Spleen (tissue), 11 donors: ENCODE results near the gene NUDT5. TPM values are rescaled to one million over a fixed set of nuclear protein-coding genes. Genes with fewer than 3 reads are reported as not detected.

Experiments
- DNase-seq: peaks from one replicate; pipeline ENCODE4 v3.0.0-alpha.2; 2020
- H3K27ac ChIP-seq, 8 donors: fragments of 200-600 bp; sonication (generic) in 7 of 8; 1 replicate in 4 of 8; 2 replicates in 4 of 8; pipeline versions ENCODE4 v1.5.0 to v1.8.0; 2016 to 2021; ENCODE audit warnings: inconsistent platforms in 4 of 8, mild to moderate bottlenecking in 4 of 8, moderate library complexity in 1 of 8
- H3K27me3 ChIP-seq, 7 donors: fragments of 200-600 bp; sonication (generic) in 6 of 7; replicated peaks in 1 of 7; 1 replicate in 4 of 7; 2 replicates in 3 of 7; pipeline versions ENCODE4 v1.5.0 to v1.8.0; 2016 to 2021; ENCODE audit warnings: inconsistent platforms in 3 of 7, mild to moderate bottlenecking in 1 of 7
- H3K36me3 ChIP-seq, 6 donors: fragments of 200-600 bp; sonication (generic) in 5 of 6; 1 replicate in 4 of 6; 2 replicates in 2 of 6; pipeline versions ENCODE4 v1.5.0 to v1.8.0; 2016 to 2021; ENCODE audit warnings: inconsistent platforms in 2 of 6
- H3K4me1 ChIP-seq, 6 donors: fragments of 200-600 bp; sonication (generic) in 5 of 6; 1 replicate in 3 of 6; 2 replicates in 3 of 6; pipeline versions ENCODE4 v1.5.0 to v1.8.0; 2016 to 2021; ENCODE audit warnings: inconsistent platforms in 3 of 6
- H3K4me3 ChIP-seq, 8 donors: fragments of 200-600 bp; sonication (generic) in 7 of 8; 1 replicate in 4 of 8; 2 replicates in 4 of 8; pipeline versions ENCODE4 v1.5.0 to v1.8.0; 2016 to 2021; ENCODE audit warnings: inconsistent platforms in 4 of 8, mild to moderate bottlenecking in 4 of 8, moderate library complexity in 2 of 8
- H3K9me3 ChIP-seq, 8 donors: fragments of 200-600 bp; sonication (generic) in 7 of 8; 1 replicate in 4 of 8; 2 replicates in 4 of 8; pipeline versions ENCODE4 v1.5.0 to v1.8.0; 2016 to 2021; ENCODE audit warnings: inconsistent platforms in 4 of 8
- CTCF ChIP-seq, 11 experiments: fragments of 200-600 bp in 7 of 11; fragments of 450-650 bp in 4 of 11; sonication (generic) in 4 of 11; IDR thresholded peaks in 8 of 11; conservative IDR thresholded peaks in 3 of 11; 1 replicate in 7 of 11; 2 replicates in 4 of 11; pipeline versions ENCODE4 v1.4.0 to v1.8.0; 2016 to 2021; ENCODE audit warnings: antibody characterized with exemption in 11 of 11, inconsistent platforms in 4 of 11, mild to moderate bottlenecking in 1 of 11
- POLR2A ChIP-seq, 3 donors: fragments of 450-650 bp; IDR thresholded peaks; one replicate each; pipeline ENCODE4 v1.5.1; 2017; ENCODE audit warnings: antibody characterized with exemption in 3 of 3, mild to moderate bottlenecking in 1 of 3
- POLR2AphosphoS5 ChIP-seq, 3 donors: sonication (generic); formaldehyde crosslinking; IDR thresholded peaks; one replicate each; pipeline ENCODE4 v1.5.1; 2017; ENCODE audit warnings: antibody characterized with exemption in 3 of 3
- WGBS, 5 donors: extraction: QIAGEN DNeasy Blood & Tissue Kit in 3 of 5; methylation state at CpG; one replicate each; pipeline versions ENCODE4 v1.1.5 to v1.1.7; 2013 to 2018; 5-methylcytosine and 5-hydroxymethylcytosine counted together
- intact Hi-C: fragments of 100-400 bp; cut with DNase I; formaldehyde crosslinking; loops from one replicate; pipeline ENCODE4 v1.15.0; 2023; ENCODE audit warnings: low total_unique reads
- polyA plus RNA-seq, 3 donors: library from polyadenylated mRNA; stranded (reverse); fragments of 200-250 nt; gene quantifications; one replicate each; pipeline ENCODE4 v1.2.1, GENCODE V29; 2013
- total RNA-seq, 7 donors: library from RNA; depleted of rRNA in 3 of 7; stranded (reverse); fragments of >200 nt in 3 of 7; fragmentation: NEBNext Ultra II Directional in 4 of 7; extraction: Animal tissue kit (Norgen Biotek cat#: 25700) in 4 of 7; gene quantifications; one replicate each; pipeline versions ENCODE4 v1.1.0 to v1.2.1, GENCODE V29; 2016 to 2021
- donor health status: healthy with polysubstance abuse.
- donor health status: DM: no; HTN: no; CAD: no; lungs with moderate emphysema.
- donor health status: DM: no; HTN: no; CAD: no.
- donor health status: Bipolar disorder and iron deficiency.
- donor health status: healthy.
- donor health status: DM: no; HTN: no; CAD: no.
- donor health status: DM: yes; HTN: yes; CAD: no.

NUDT5 gene
- total and polyA plus RNA-seq, 10 donors: 32.5 to 63.4 (median 41.4) TPM

GRCh38 chr10:12184165-12184564, 11.5 kb downstream of the NUDT5 start:
- Histone ChIP-seq H3K27me3 (no peaks in the 10 kb centered on the region), H3K4me3 (no peak overlapping the region), H3K9me3 (no peaks in the 10 kb centered on the region), H3K27ac (no peak overlapping the region), H3K4me1 (peaks cover 0 to 40% (median 13%) of the 10 kb centered on the region in 6 donors), H3K36me3 (peaks cover 0 to 91% (median 29%) of the 10 kb centered on the region in 6 donors)
- TF ChIP-seq CTCF (IDR thresholded peaks at IDR 0.05 in 8 of 11, conservative IDR thresholded peaks at IDR 0.05 in 3 of 11) (no peak), POLR2A (IDR thresholded peaks at IDR 0.05) (no peak), POLR2AphosphoS5 (IDR thresholded peaks at IDR 0.05) (no peak)
- intact Hi-C loops: loop anchor here (10.0 kb wide), 1 partner anchor 59 kb away; the partner anchor contains the start of gene SEC61A2
- WGBS, 5 donors: 96 to 98% (median 97%) methylated on average over 7 of the region's 7 CpGs
- DNase-seq: no peak

GRCh38 chr10:12181065-12181775, 14.5 kb downstream of the NUDT5 start:
- Histone ChIP-seq H3K9me3 (no peaks in the 10 kb centered on the region), H3K27me3 (no peaks in the 10 kb centered on the region), H3K4me3 (no peak overlapping the region), H3K36me3 (peaks cover 0 to 100% (median 50%) of the 10 kb centered on the region in 6 donors), H3K27ac (peak overlapping the region in 6 of 8 donors; percentile 13 to 72 (median 58)), H3K4me1 (peaks cover 0 to 32% (median 12%) of the 10 kb centered on the region in 6 donors)
- no peak for TF ChIP-seq CTCF (IDR thresholded peaks at IDR 0.05 in 8 of 11, conservative IDR thresholded peaks at IDR 0.05 in 3 of 11)
- no peak for TF ChIP-seq POLR2A (IDR thresholded peaks at IDR 0.05)
- peak; percentile 32 to 58 (median 45) for TF ChIP-seq POLR2AphosphoS5 (IDR thresholded peaks at IDR 0.05)
- peak; percentile 87 for DNase-seq
- intact Hi-C loops: loop anchor here (10.0 kb wide), 1 partner anchor 56 kb away; the partner anchor contains the start of gene SEC61A2
- WGBS, 5 donors: 46 to 75% (median 61%) methylated on average over 13 of the region's 13 CpGs

GRCh38 chr10:12180221-12180974, 15.3 kb downstream of the NUDT5 start:
- no peak for DNase-seq
- Histone ChIP-seq H3K27me3 (no peaks in the 10 kb centered on the region), H3K4me3 (no peak overlapping the region), H3K36me3 (peaks cover 0 to 100% (median 50%) of the 10 kb centered on the region in 6 donors), H3K9me3 (no peaks in the 10 kb centered on the region), H3K27ac (peak overlapping the region in 4 of 8 donors; percentile 34 to 72 (median 70)), H3K4me1 (peaks cover 0 to 30% (median 12%) of the 10 kb centered on the region in 6 donors)
- TF ChIP-seq CTCF (IDR thresholded peaks at IDR 0.05 in 8 of 11, conservative IDR thresholded peaks at IDR 0.05 in 3 of 11) (no peak), POLR2A (IDR thresholded peaks at IDR 0.05) (no peak), POLR2AphosphoS5 (IDR thresholded peaks at IDR 0.05) (no peak)
- intact Hi-C loops: loop anchor here (10.0 kb wide), 1 partner anchor 56 kb away; the partner anchor contains the start of gene SEC61A2
- WGBS, 5 donors: 80 to 91% (median 84%) methylated on average over 9 of the region's 9 CpGs
